ENCODE data around the gene DAB2IP. TPM values are rescaled to one million over a fixed set of nuclear protein-coding genes. Genes with fewer than 3 reads are reported as not detected.

DAB2IP gene
- total RNA-seq, 1 donor from 2014 or later: 71.6 TPM

DNA sequence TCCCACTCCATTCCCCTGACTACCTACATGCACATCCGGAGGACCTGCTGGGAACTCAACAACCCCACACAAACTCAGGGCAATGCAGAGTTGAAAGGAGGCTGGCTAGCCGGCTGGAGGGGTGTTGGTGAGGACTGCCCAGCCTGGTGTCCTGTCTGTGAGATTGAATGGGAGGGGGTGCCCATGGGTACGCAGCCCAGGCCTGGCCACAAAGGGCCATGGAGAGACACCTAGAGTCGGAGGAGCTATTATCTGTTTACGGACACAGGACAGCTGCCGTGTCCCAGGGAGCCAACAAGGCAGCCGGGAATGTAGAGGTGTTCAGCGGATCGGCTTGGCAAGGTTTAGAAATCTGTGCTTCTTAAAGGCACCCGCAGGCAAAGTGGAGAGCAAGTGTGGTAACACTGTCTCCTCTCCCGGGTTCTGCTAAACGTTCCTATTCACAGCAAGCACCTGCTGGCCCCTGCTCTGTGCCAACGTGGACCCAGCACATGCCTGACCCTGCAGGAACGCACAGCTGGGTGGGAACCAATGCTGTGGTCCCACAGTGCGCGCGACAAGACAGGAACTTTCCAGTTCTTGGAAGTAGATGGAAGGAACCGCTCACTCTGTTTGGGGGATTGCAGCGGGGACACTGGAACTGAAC is 166.7 kb downstream of the DAB2IP start:
- no peaks in the 10 kb centered on the region for H3K4me1 ChIP-seq
- H3K27me3 ChIP-seq: no peaks in the 10 kb centered on the region
- no peak overlapping the region for H3K27ac ChIP-seq
- intact Hi-C loops (cut with DNase I): no loop called here
- no peak overlapping the region for H3K4me3 ChIP-seq
- DNase-seq (ENCODE audit: low spot score in 2 of 2): no peak
- TF ChIP-seq CTCF (IDR thresholded peaks at IDR 0.05): no peak
- peaks cover 4 to 11% of the 10 kb centered on the region in 2 donors for H3K36me3 ChIP-seq
- H3K9me3 ChIP-seq: no peaks in the 10 kb centered on the region

DNA sequence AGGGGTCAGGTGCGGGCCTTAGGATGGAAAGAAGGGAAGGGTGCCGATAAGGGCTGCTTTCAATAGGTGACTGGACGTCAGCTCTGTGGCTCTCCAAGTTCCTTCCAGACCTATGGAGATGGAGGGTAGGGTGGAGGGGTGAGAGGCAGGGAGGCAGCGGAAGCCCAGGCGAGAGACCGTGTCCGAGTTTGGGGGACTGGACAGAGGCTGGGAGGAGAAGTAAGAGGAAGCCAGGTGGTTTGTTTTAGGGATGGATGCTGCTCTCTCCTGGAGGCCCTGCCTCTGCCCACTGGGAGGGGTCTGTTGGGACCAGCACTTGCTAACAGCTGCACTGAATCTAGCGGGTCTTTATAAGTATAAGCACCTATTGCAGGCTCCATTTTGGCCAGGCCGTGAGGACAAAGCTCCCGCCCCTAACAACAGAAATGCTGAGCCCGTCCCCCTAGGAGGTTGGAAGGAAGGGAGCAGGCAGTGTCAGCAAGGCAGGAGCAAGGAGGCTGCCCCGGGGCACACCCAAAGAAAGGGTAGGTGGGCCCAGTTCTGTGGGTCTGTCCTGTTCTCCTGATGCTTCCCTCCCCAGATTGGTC is 167.5 kb downstream of the DAB2IP start:
- no peak for TF ChIP-seq CTCF (IDR thresholded peaks at IDR 0.05)
- Histone ChIP-seq H3K4me3 (no peak overlapping the region), H3K9me3 (no peaks in the 10 kb centered on the region), H3K27me3 (no peaks in the 10 kb centered on the region), H3K27ac (no peak overlapping the region), H3K4me1 (no peaks in the 10 kb centered on the region), H3K36me3 (peaks cover 4 to 11% of the 10 kb centered on the region in 2 donors)
- DNase-seq (ENCODE audit: low spot score in 2 of 2): no peak
- intact Hi-C loops (cut with DNase I): no loop called here

- no peaks in the 10 kb centered on the region for H3K4me1 ChIP-seq
- H3K4me3 ChIP-seq: no peak overlapping the region
- no peak overlapping the region for H3K27ac ChIP-seq
- no peaks in the 10 kb centered on the region for H3K27me3 ChIP-seq
- no peak for DNase-seq (ENCODE audit: low spot score in 2 of 2)
- no peak for TF ChIP-seq CTCF (IDR thresholded peaks at IDR 0.05)
- peaks cover 4 to 11% of the 10 kb centered on the region in 2 donors for H3K36me3 ChIP-seq
- intact Hi-C loops (cut with DNase I): no loop called here
- H3K9me3 ChIP-seq: no peaks in the 10 kb centered on the region
These were observed 168.2 kb downstream of the DAB2IP start for GRCh38 chr9:121819428-121820231.

DNA sequence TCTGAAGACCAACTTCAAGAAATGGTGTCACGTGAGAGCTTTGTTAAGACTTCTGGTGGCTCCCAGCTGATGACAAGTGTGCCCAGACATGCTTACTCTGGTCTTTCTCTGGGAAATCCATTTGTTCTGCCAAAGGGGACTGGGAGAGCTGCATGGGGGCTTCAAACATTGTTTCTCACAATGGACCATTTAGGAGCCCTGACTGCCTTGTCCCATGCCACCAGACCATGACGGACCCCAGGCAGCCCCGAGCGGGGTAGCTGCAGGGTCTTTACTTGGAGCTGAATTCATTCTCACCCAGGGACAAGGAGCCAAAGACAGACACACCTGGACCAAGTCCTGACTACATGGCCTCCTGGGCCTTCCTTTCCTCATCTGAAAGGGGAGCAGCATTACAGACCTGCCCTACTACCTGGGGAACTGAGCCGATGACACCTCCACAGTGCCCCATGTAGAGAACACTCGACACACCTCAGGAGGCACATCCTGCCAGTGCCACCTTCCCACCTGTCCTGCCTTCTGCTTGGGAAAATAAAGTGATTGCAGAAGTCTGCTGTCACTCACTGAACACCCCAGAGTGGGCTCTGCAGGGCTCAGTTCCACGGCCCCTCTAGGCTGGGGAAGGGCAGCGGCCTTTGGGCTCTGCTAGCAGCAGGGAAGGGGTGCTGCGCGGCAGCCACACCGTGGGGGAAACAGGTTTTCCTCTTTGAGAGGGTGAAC is 169.0 kb downstream of the DAB2IP start:
- TF ChIP-seq CTCF (IDR thresholded peaks at IDR 0.05): no peak
- no peak for DNase-seq (ENCODE audit: low spot score in 2 of 2)
- H3K27ac ChIP-seq: no peak overlapping the region

GRCh38 chr9:121821326-121821725 is 169.9 kb downstream of the DAB2IP start:
- no peak overlapping the region for H3K27ac ChIP-seq
- intact Hi-C loops (cut with DNase I): no loop called here
- H3K36me3 ChIP-seq: peaks cover 4 to 11% of the 10 kb centered on the region in 2 donors
- TF ChIP-seq CTCF (IDR thresholded peaks at IDR 0.05): no peak
- H3K4me1 ChIP-seq: no peaks in the 10 kb centered on the region
- no peaks in the 10 kb centered on the region for H3K27me3 ChIP-seq
- DNase-seq (ENCODE audit: low spot score in 2 of 2): no peak
- no peaks in the 10 kb centered on the region for H3K9me3 ChIP-seq
- no peak overlapping the region for H3K4me3 ChIP-seq

More for the DNA sequence above, 169.0 kb downstream of the DAB2IP start:
- peaks cover 4 to 11% of the 10 kb centered on the region in 2 donors for H3K36me3 ChIP-seq
- no peak overlapping the region for H3K4me3 ChIP-seq
- H3K9me3 ChIP-seq: no peaks in the 10 kb centered on the region
- H3K4me1 ChIP-seq: no peaks in the 10 kb centered on the region
- intact Hi-C loops (cut with DNase I): no loop called here
- H3K27me3 ChIP-seq: no peaks in the 10 kb centered on the region
